ENCODE results near the gene RNF212. TPM values are rescaled to one million over a fixed set of nuclear protein-coding genes. Genes with fewer than 3 reads are reported as not detected.

Gene RNF212
- total and polyA plus RNA-seq, 4 donors: 3.5 to 8.8 (median 5.3) TPM

- H3K4me1 ChIP-seq (ENCODE audit: control insufficient read depth in 5 of 5, insufficient read depth in 5 of 5, low read length in 5 of 5): peaks cover 0 to 12% (median 3%) of the 10 kb centered on the region in 5 donors
- no peak overlapping the region for H3K27ac ChIP-seq (ENCODE audit: low read depth in 1 of 2, low read length in 1 of 2)
- ATAC-seq (ENCODE audit: insufficient read depth, low FRiP score) (no peak), DNase-seq (no peak)
- TF ChIP-seq CTCF (IDR thresholded peaks at IDR 0.05; ENCODE audit: control extremely low read depth, extremely low read depth): no peak
- no peak overlapping the region for H3K9ac ChIP-seq (ENCODE audit: insufficient read depth in 1 of 2, low read length in 2 of 2)
- H3K36me3 ChIP-seq (ENCODE audit: control insufficient read depth in 4 of 4, insufficient read depth in 4 of 4, low read length in 4 of 4): peaks cover 0 to 18% (median 12%) of the 10 kb centered on the region in 4 donors
- WGBS, 2 donors: 92 to 96% methylated on average over 18 to 20 of the region's 20 CpGs
- H3K9me3 ChIP-seq (ENCODE audit: control insufficient read depth in 4 of 4, insufficient read depth in 3 of 4, low read length in 3 of 4): peaks cover 0 to 5% (median 0%) of the 10 kb centered on the region in 4 donors
- H3K4me3 ChIP-seq: no peak overlapping the region
- no peaks in the 10 kb centered on the region for H3K27me3 ChIP-seq (ENCODE audit: control insufficient read depth in 3 of 3, insufficient read depth in 3 of 3, low read length in 2 of 3)
These were observed 90.2 kb downstream of the RNF212 start for GRCh38 chr4:1023075-1023640.

- Histone ChIP-seq H3K4me3 (no peak overlapping the region), H3K27me3 (ENCODE audit: control insufficient read depth in 3 of 3, insufficient read depth in 3 of 3, low read length in 2 of 3) (no peaks in the 10 kb centered on the region), H3K27ac (ENCODE audit: low read depth in 1 of 2, low read length in 1 of 2) (no peak overlapping the region), H3K9ac (ENCODE audit: insufficient read depth in 1 of 2, low read length in 2 of 2) (no peak overlapping the region), H3K36me3 (ENCODE audit: control insufficient read depth in 4 of 4, insufficient read depth in 4 of 4, low read length in 4 of 4) (peaks cover 0 to 18% (median 12%) of the 10 kb centered on the region in 4 donors), H3K9me3 (ENCODE audit: control insufficient read depth in 4 of 4, insufficient read depth in 3 of 4, low read length in 3 of 4) (peaks cover 0 to 5% (median 0%) of the 10 kb centered on the region in 4 donors), H3K4me1 (ENCODE audit: control insufficient read depth in 5 of 5, insufficient read depth in 5 of 5, low read length in 5 of 5) (peaks cover 0 to 12% (median 2%) of the 10 kb centered on the region in 5 donors)
- no peak for ATAC-seq (ENCODE audit: insufficient read depth, low FRiP score)
- no peak for TF ChIP-seq CTCF (IDR thresholded peaks at IDR 0.05; ENCODE audit: control extremely low read depth, extremely low read depth)
- WGBS, 2 donors: 91 to 93% methylated on average over 14 to 19 of the region's 19 CpGs
- DNase-seq: no peak
These were observed 90.7 kb downstream of the RNF212 start for GRCh38 chr4:1022739-1023066.

GRCh38 chr4:1022051-1022738 is 91.2 kb downstream of the RNF212 start:
- Histone ChIP-seq H3K9ac (ENCODE audit: insufficient read depth in 1 of 2, low read length in 2 of 2) (no peak overlapping the region), H3K4me3 (no peak overlapping the region), H3K27ac (ENCODE audit: low read depth in 1 of 2, low read length in 1 of 2) (no peak overlapping the region), H3K4me1 (ENCODE audit: control insufficient read depth in 5 of 5, insufficient read depth in 5 of 5, low read length in 5 of 5) (peaks cover 0 to 11% (median 0%) of the 10 kb centered on the region in 5 donors), H3K36me3 (ENCODE audit: control insufficient read depth in 4 of 4, insufficient read depth in 4 of 4, low read length in 4 of 4) (peaks cover 0 to 18% (median 12%) of the 10 kb centered on the region in 4 donors), H3K27me3 (ENCODE audit: control insufficient read depth in 3 of 3, insufficient read depth in 3 of 3, low read length in 2 of 3) (no peaks in the 10 kb centered on the region), H3K9me3 (ENCODE audit: control insufficient read depth in 4 of 4, insufficient read depth in 3 of 4, low read length in 3 of 4) (peaks cover 0 to 5% (median 0%) of the 10 kb centered on the region in 4 donors)
- 96 to 97% methylated on average over 46 of the region's 46 CpGs for WGBS, 2 donors
- ATAC-seq (ENCODE audit: insufficient read depth, low FRiP score): no peak
- no peak for TF ChIP-seq CTCF (IDR thresholded peaks at IDR 0.05; ENCODE audit: control extremely low read depth, extremely low read depth)
- no peak for DNase-seq

Small RNA genes within 50 kb of the gene (small RNA-seq; reads per million reads assigned to genes)
- not detected for gene RF00554 (ENCODE audit: low replicate concordance)

Other genes with a start within 250 kb of the RNF212 start
- gene GAK, start 181.2 kb downstream of the RNF212 start, total RNA-seq: 100 to 1,000 TPM; 101 to 156 TPM
- gene GAK, start 181.2 kb downstream of the RNF212 start, polyA plus RNA-seq: 100 to 1,000 TPM; 119 to 178 TPM
- 10 to 100 TPM; 23.7 to 29.6 TPM for gene TMEM175, start 181.1 kb downstream of the RNF212 start, total RNA-seq
- 10 to 100 TPM; 25.3 to 43.7 TPM for gene TMEM175, start 181.1 kb downstream of the RNF212 start, polyA plus RNA-seq
- gene DGKQ, start 140.0 kb downstream of the RNF212 start, total RNA-seq: 10 to 100 TPM in 1 of 2 donors, 1 to 10 TPM in 1; 5.9 to 19.1 TPM
- 1 to 10 TPM; 7.0 to 9.8 TPM for gene DGKQ, start 140.0 kb downstream of the RNF212 start, polyA plus RNA-seq
- gene IDUA, start 126.5 kb downstream of the RNF212 start, total RNA-seq: 10 to 100 TPM in 1 of 2 donors, 1 to 10 TPM in 1; 7.5 to 66.5 TPM
- gene IDUA, start 126.5 kb downstream of the RNF212 start, polyA plus RNA-seq: 10 to 100 TPM; 14.9 to 28.4 TPM
- under 1 TPM; 0.20 to 0.71 TPM for gene SLC26A1, start 120.2 kb downstream of the RNF212 start, total RNA-seq
- under 1 TPM; 0.29 to 0.83 TPM for gene SLC26A1, start 120.2 kb downstream of the RNF212 start, polyA plus RNA-seq
- gene FGFRL1, start 101.9 kb downstream of the RNF212 start, total RNA-seq: 10 to 100 TPM; 15.8 to 31.1 TPM
- gene FGFRL1, start 101.9 kb downstream of the RNF212 start, polyA plus RNA-seq: 10 to 100 TPM; 13.4 to 14.7 TPM
- 100 to 1,000 TPM in 1 of 2 donors, 10 to 100 TPM in 1; 31.6 to 106 TPM for gene SPON2, start 59.0 kb upstream of the RNF212 start, total RNA-seq
- gene SPON2, start 59.0 kb upstream of the RNF212 start, polyA plus RNA-seq: 100 to 1,000 TPM in 1 of 2 donors, 10 to 100 TPM in 1; 21.0 to 105 TPM
- gene CTBP1, start 135.6 kb upstream of the RNF212 start, total RNA-seq: 100 to 1,000 TPM; 121 to 204 TPM
- gene CTBP1, start 135.6 kb upstream of the RNF212 start, polyA plus RNA-seq: 100 to 1,000 TPM; 126 to 150 TPM
- gene MAEA, start 176.3 kb upstream of the RNF212 start, total RNA-seq: 10 to 100 TPM; 54.5 to 67.4 TPM
- gene MAEA, start 176.3 kb upstream of the RNF212 start, polyA plus RNA-seq: 10 to 100 TPM; 39.7 to 67.1 TPM
- gene UVSSA, start 233.6 kb upstream of the RNF212 start, total RNA-seq: 10 to 100 TPM; 17.5 to 50.9 TPM
- gene UVSSA, start 233.6 kb upstream of the RNF212 start, polyA plus RNA-seq: 10 to 100 TPM in 1 of 2 donors, 1 to 10 TPM in 1; 9.8 to 17.9 TPM

Data from lung (tissue), 13 donors.